ENCODE measurements around the gene CXCL11. TPM values are rescaled to one million over a fixed set of nuclear protein-coding genes. Genes with fewer than 3 reads are reported as not detected.

CXCL11 gene
- total and polyA plus RNA-seq, 10 donors, result 0.96 to 5.4 (median 2.2) TPM

DNA sequence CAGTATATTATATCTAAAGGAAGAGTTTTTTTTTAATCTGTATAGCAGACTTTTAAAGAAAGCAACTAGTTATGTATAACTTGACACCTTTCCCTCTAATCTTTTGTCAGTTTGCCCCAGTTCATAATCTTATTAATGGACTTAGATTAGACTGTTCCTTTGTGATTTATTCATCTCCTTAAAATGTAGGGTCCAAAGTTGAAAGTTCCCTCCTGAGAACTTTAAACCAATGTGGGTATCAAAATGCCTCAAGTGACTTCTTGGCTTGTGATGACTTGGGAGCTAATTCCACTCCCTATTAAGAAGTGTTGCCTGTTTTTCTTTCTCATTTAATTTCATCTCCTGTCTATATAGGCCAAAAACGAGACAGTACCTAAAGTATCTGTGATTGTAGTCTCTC, 38.8 kb downstream of the CXCL11 start:
- Histone ChIP-seq H3K4me1 (no peaks in the 10 kb centered on the region), H3K4me3 (no peak overlapping the region), H3K36me3 (no peaks in the 10 kb centered on the region), H3K27ac (no peak overlapping the region), H3K27me3 (replicated peaks in 1 of 7) (no peaks in the 10 kb centered on the region), H3K9me3 (no peaks in the 10 kb centered on the region)
- TF ChIP-seq POLR2AphosphoS5 (IDR thresholded peaks at IDR 0.05), result no peak
- no peak for DNase-seq
- 66 to 93% (median 73%) methylated on average over 1 of the region's 1 CpG for WGBS, 5 donors
- intact Hi-C loops (cut with DNase I; ENCODE audit: low total_unique reads), result no loop called here

DNA sequence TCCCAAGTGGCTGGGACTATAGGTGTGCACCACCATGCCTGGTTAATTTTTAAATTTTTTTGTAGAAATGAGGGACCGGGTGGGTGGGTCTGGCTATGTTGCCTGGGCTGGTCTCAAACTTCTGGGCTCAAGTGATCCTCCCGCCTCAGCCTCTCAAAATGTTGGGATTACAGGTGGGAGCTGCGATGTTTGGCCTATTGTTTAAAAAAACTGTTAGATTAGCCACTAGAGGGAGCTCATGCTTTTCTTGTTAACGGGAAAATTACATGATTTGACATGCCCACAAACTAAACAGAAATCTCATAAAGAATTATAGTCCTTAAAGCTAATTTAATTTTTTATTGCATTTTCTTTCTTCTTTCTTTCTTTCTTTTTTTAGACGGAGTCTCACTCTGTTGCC, 40.1 kb downstream of the CXCL11 start:
- Histone ChIP-seq H3K36me3 (no peaks in the 10 kb centered on the region), H3K27ac (no peak overlapping the region), H3K4me3 (no peak overlapping the region), H3K9me3 (no peaks in the 10 kb centered on the region), H3K4me1 (peaks cover 0 to 9% (median 7%) of the 10 kb centered on the region in 6 donors), H3K27me3 (replicated peaks in 1 of 7) (no peaks in the 10 kb centered on the region)
- 9 to 22% (median 11%) methylated on average over 5 of the region's 5 CpGs for WGBS, 5 donors
- TF ChIP-seq POLR2A (IDR thresholded peaks at IDR 0.05), result no peak
- TF ChIP-seq, protein P1, sequence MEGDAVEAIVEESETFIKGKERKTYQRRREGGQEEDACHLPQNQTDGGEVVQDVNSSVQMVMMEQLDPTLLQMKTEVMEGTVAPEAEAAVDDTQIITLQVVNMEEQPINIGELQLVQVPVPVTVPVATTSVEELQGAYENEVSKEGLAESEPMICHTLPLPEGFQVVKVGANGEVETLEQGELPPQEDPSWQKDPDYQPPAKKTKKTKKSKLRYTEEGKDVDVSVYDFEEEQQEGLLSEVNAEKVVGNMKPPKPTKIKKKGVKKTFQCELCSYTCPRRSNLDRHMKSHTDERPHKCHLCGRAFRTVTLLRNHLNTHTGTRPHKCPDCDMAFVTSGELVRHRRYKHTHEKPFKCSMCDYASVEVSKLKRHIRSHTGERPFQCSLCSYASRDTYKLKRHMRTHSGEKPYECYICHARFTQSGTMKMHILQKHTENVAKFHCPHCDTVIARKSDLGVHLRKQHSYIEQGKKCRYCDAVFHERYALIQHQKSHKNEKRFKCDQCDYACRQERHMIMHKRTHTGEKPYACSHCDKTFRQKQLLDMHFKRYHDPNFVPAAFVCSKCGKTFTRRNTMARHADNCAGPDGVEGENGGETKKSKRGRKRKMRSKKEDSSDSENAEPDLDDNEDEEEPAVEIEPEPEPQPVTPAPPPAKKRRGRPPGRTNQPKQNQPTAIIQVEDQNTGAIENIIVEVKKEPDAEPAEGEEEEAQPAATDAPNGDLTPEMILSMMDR (IDR thresholded peaks at IDR 0.05 in 8 of 11, conservative IDR thresholded peaks at IDR 0.05 in 3 of 11), result peak in 10 of 11 experiments; percentile 25 to 75 (median 56)
- TF ChIP-seq POLR2AphosphoS5 (IDR thresholded peaks at IDR 0.05), result no peak
- no peak for DNase-seq
- intact Hi-C loops (cut with DNase I; ENCODE audit: low total_unique reads), result loop anchor here (2.0 kb wide), 1 partner anchor 73 kb away; no protein-coding TSS in a partner anchor

GRCh38 chr4:75992462-75992861, 43.4 kb downstream of the CXCL11 start:
- intact Hi-C loops (cut with DNase I; ENCODE audit: low total_unique reads), result no loop called here
- WGBS, 5 donors, result 86 to 95% (median 89%) methylated on average over 1 of the region's 1 CpG
- H3K4me1 ChIP-seq, result peaks cover 15 to 39% (median 33%) of the 10 kb centered on the region in 6 donors
- H3K27me3 ChIP-seq (replicated peaks in 1 of 7), result no peaks in the 10 kb centered on the region
- no peak overlapping the region for H3K27ac ChIP-seq
- DNase-seq, result no peak
- H3K36me3 ChIP-seq, result no peaks in the 10 kb centered on the region
- TF ChIP-seq, protein P1 (IDR thresholded peaks at IDR 0.05 in 8 of 11, conservative IDR thresholded peaks at IDR 0.05 in 3 of 11), result no peak
- TF ChIP-seq POLR2AphosphoS5 (IDR thresholded peaks at IDR 0.05) (no peak), POLR2A (IDR thresholded peaks at IDR 0.05) (no peak)
- no peaks in the 10 kb centered on the region for H3K9me3 ChIP-seq
- no peak overlapping the region for H3K4me3 ChIP-seq

DNA sequence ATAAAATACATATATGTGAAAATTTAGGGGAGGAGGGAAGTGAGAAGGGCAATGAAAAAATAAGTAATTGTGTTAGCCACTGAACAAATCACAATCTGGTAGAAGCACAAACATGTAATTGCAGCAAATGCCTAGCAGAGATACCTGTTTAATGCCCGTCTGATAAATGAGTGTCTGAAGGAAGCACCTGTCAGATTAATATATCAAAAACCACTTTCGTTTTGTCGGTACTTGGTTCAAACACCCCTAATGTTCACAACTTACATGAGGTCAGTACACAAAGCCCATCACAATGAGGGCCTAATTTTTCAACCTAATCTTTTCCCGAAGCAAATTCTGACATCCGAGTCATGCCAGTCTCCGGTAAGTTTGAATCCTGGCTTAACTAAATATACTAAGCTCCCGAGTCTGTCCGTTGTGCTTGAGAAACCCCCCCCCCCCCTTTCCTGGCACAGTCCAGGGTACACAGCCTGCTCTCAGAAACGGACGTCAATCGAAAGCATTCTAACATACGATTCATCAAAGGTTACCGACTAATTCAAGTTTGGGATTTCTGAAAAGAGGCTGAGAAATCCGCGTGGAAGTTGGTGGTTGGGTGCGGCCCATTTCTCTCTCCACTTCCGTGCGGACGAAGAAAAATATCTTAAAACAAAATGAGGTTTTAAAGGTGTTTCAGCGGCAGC, 45.9 kb downstream of the CXCL11 start:
- Histone ChIP-seq H3K27ac (peak overlapping the region; percentile 48 to 84 (median 77)), H3K4me3 (peak overlapping the region; percentile 80 to 95 (median 90)), H3K9me3 (no peaks in the 10 kb centered on the region), H3K4me1 (peaks cover 19 to 64% (median 43%) of the 10 kb centered on the region in 6 donors), H3K36me3 (no peaks in the 10 kb centered on the region), H3K27me3 (replicated peaks in 1 of 7) (no peaks in the 10 kb centered on the region)
- intact Hi-C loops (cut with DNase I; ENCODE audit: low total_unique reads), result no loop called here
- TF ChIP-seq POLR2AphosphoS5 (IDR thresholded peaks at IDR 0.05), result no peak
- no peak for TF ChIP-seq POLR2A (IDR thresholded peaks at IDR 0.05)
- TF ChIP-seq, protein P1 (IDR thresholded peaks at IDR 0.05 in 8 of 11, conservative IDR thresholded peaks at IDR 0.05 in 3 of 11), result no peak
- no peak for DNase-seq
- WGBS, 5 donors, result 0 to 2% (median 1%) methylated on average over 20 of the region's 20 CpGs

All from spleen (tissue), 11 donors.